ENCODE measurements around the gene SPAG16.
"Not testable (repeated sequence)": the region's sequence is repeated elsewhere in the genome, so short reads cannot be mapped to it uniquely, and the experiment has no call there.

SPAG16 gene

GRCh38 chr2:213991453-213992108, 707.3 kb downstream of the SPAG16 start:
- H3K9ac ChIP-seq (ENCODE audit: low read length in 5 of 5), result no peak overlapping the region
- H3K4me1 ChIP-seq (ENCODE audit: control insufficient read depth in 5 of 5, insufficient read depth in 5 of 5, low read length in 5 of 5), result no peaks in the 10 kb centered on the region
- no peak overlapping the region for H3K27ac ChIP-seq (ENCODE audit: low read depth, low read length)
- no peaks in the 10 kb centered on the region for H3K27me3 ChIP-seq (ENCODE audit: control insufficient read depth in 5 of 5, insufficient read depth in 4 of 5, low read length in 5 of 5)
- H3K9me3 ChIP-seq (ENCODE audit: control insufficient read depth in 5 of 5, low read length in 5 of 5), result no peaks in the 10 kb centered on the region
- H3K36me3 ChIP-seq (ENCODE audit: control insufficient read depth in 5 of 5, insufficient read depth in 5 of 5, low read length in 5 of 5), result no peaks in the 10 kb centered on the region
- H3K4me3 ChIP-seq (ENCODE audit: low read depth in 1 of 5, low read length in 5 of 5), result no peak overlapping the region

DNA sequence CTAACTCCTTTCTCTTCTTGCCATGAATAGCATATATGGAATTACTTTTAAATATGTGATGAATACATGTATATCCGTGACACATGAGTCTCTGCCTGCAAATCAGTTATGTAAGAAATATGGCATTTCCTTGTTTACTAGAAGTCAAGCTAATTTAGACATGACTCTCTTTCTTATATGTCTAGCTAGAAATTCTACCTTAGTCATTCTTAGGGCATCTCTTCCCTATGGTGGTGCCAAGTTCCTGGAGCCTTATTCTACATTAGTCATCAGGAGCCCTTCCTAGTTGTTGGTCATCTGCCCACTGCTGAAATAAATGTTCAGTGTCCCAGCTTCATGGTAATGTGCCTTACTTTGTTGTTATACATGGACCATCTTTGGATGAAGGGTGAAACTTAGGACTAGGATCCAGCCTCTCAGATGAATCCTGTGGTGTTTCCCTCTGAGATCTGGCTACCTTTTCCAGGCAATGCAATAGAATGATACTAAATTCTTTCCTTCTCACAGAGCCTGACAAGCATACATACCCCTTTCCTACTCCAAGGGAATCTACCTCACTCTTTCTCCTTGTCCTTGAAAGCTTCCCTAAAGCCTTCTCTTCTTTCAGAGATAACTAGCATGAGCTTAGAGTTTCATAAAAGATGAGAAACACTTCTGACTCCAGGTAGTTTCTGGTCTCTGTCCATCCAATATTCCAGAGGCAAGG, 711.3 kb downstream of the SPAG16 start:
- Histone ChIP-seq H3K27ac (ENCODE audit: low read depth, low read length) (no peak overlapping the region), H3K9me3 (ENCODE audit: control insufficient read depth in 5 of 5, low read length in 5 of 5) (peaks cover 0 to 3% (median 0%) of the 10 kb centered on the region in 5 donors), H3K4me1 (ENCODE audit: control insufficient read depth in 5 of 5, insufficient read depth in 5 of 5, low read length in 5 of 5) (no peaks in the 10 kb centered on the region), H3K4me3 (ENCODE audit: low read depth in 1 of 5, low read length in 5 of 5) (no peak overlapping the region), H3K36me3 (ENCODE audit: control insufficient read depth in 5 of 5, insufficient read depth in 5 of 5, low read length in 5 of 5) (no peaks in the 10 kb centered on the region), H3K9ac (ENCODE audit: low read length in 5 of 5) (no peak overlapping the region), H3K27me3 (ENCODE audit: control insufficient read depth in 5 of 5, insufficient read depth in 4 of 5, low read length in 5 of 5) (no peaks in the 10 kb centered on the region)

GRCh38 chr2:213998976-213999375, 714.7 kb downstream of the SPAG16 start:
- H3K27me3 ChIP-seq (ENCODE audit: control insufficient read depth in 5 of 5, insufficient read depth in 4 of 5, low read length in 5 of 5); H3K4me1 ChIP-seq (ENCODE audit: control insufficient read depth in 5 of 5, insufficient read depth in 5 of 5, low read length in 5 of 5); H3K27ac ChIP-seq (ENCODE audit: low read depth, low read length); H3K9ac ChIP-seq (ENCODE audit: low read length in 5 of 5); H3K36me3 ChIP-seq (ENCODE audit: control insufficient read depth in 5 of 5, insufficient read depth in 5 of 5, low read length in 5 of 5); H3K9me3 ChIP-seq (ENCODE audit: control insufficient read depth in 5 of 5, low read length in 5 of 5); H3K4me3 ChIP-seq (ENCODE audit: low read depth in 1 of 5, low read length in 5 of 5): not testable (repeated sequence)

GRCh38 chr2:214004463-214004862, 720.2 kb downstream of the SPAG16 start:
- Histone ChIP-seq H3K27me3 (ENCODE audit: control insufficient read depth in 5 of 5, insufficient read depth in 4 of 5, low read length in 5 of 5) (no peaks in the 10 kb centered on the region), H3K9ac (ENCODE audit: low read length in 5 of 5) (no peak overlapping the region), H3K4me3 (ENCODE audit: low read depth in 1 of 5, low read length in 5 of 5) (no peak overlapping the region), H3K4me1 (ENCODE audit: control insufficient read depth in 5 of 5, insufficient read depth in 5 of 5, low read length in 5 of 5) (no peaks in the 10 kb centered on the region), H3K36me3 (ENCODE audit: control insufficient read depth in 5 of 5, insufficient read depth in 5 of 5, low read length in 5 of 5) (no peaks in the 10 kb centered on the region), H3K9me3 (ENCODE audit: control insufficient read depth in 5 of 5, low read length in 5 of 5) (peaks cover 0 to 7% (median 0%) of the 10 kb centered on the region in 5 donors), H3K27ac (ENCODE audit: low read depth, low read length) (no peak overlapping the region)

DNA sequence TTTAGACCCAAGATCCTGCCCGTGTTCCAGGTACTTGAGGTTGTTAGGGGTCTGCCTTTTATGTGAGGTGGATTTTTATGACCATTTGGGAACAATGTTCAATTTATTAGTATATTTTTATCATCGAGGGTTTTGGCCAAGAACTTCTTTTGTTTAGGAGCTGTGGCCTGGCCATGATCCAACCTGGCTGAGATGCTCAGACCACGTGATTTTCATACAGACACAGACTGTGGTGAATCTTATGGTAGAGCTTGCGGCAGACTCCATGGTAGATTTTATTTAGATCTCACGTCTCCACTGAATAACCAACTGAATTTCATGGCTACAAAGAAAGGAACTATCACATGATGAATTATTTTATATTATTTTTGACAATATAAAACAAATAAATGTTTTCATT, 721.1 kb downstream of the SPAG16 start:
- no peaks in the 10 kb centered on the region for H3K4me1 ChIP-seq (ENCODE audit: control insufficient read depth in 5 of 5, insufficient read depth in 5 of 5, low read length in 5 of 5)
- no peak overlapping the region for H3K9ac ChIP-seq (ENCODE audit: low read length in 5 of 5)
- H3K4me3 ChIP-seq (ENCODE audit: low read depth in 1 of 5, low read length in 5 of 5), result no peak overlapping the region
- H3K27ac ChIP-seq (ENCODE audit: low read depth, low read length), result no peak overlapping the region
- no peaks in the 10 kb centered on the region for H3K36me3 ChIP-seq (ENCODE audit: control insufficient read depth in 5 of 5, insufficient read depth in 5 of 5, low read length in 5 of 5)
- H3K27me3 ChIP-seq (ENCODE audit: control insufficient read depth in 5 of 5, insufficient read depth in 4 of 5, low read length in 5 of 5), result no peaks in the 10 kb centered on the region
- peaks cover 0 to 5% (median 0%) of the 10 kb centered on the region in 5 donors for H3K9me3 ChIP-seq (ENCODE audit: control insufficient read depth in 5 of 5, low read length in 5 of 5)

- Histone ChIP-seq H3K4me3 (ENCODE audit: low read depth in 1 of 5, low read length in 5 of 5) (no peak overlapping the region), H3K9me3 (ENCODE audit: control insufficient read depth in 5 of 5, low read length in 5 of 5) (peaks cover 0 to 5% (median 0%) of the 10 kb centered on the region in 5 donors), H3K27me3 (ENCODE audit: control insufficient read depth in 5 of 5, insufficient read depth in 4 of 5, low read length in 5 of 5) (no peaks in the 10 kb centered on the region), H3K9ac (ENCODE audit: low read length in 5 of 5) (no peak overlapping the region), H3K4me1 (ENCODE audit: control insufficient read depth in 5 of 5, insufficient read depth in 5 of 5, low read length in 5 of 5) (no peaks in the 10 kb centered on the region), H3K36me3 (ENCODE audit: control insufficient read depth in 5 of 5, insufficient read depth in 5 of 5, low read length in 5 of 5) (no peaks in the 10 kb centered on the region), H3K27ac (ENCODE audit: low read depth, low read length) (no peak overlapping the region)
Observed at GRCh38 chr2:214006601-214007000, 722.3 kb downstream of the SPAG16 start.

DNA sequence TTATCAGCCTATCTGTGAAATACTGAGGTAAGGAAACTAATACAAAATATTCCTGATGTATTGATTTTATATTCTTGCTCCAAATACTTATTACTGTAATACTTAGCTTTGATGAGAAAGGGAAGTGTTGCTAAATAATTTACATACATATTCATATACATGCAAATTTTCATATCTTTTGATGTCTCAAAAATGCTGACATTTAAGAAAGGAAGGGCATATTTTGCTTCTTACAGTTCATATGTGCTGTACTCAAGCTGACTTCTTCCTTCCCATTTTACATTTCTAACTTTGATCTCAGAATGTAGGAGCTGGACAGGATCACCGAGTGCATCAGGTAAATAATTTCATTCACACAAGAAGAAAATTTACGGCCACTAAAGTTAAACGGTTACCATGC, 727.4 kb downstream of the SPAG16 start:
- no peak overlapping the region for H3K4me3 ChIP-seq (ENCODE audit: low read depth in 1 of 5, low read length in 5 of 5)
- no peaks in the 10 kb centered on the region for H3K27me3 ChIP-seq (ENCODE audit: control insufficient read depth in 5 of 5, insufficient read depth in 4 of 5, low read length in 5 of 5)
- no peak overlapping the region for H3K27ac ChIP-seq (ENCODE audit: low read depth, low read length)
- no peaks in the 10 kb centered on the region for H3K4me1 ChIP-seq (ENCODE audit: control insufficient read depth in 5 of 5, insufficient read depth in 5 of 5, low read length in 5 of 5)
- H3K36me3 ChIP-seq (ENCODE audit: control insufficient read depth in 5 of 5, insufficient read depth in 5 of 5, low read length in 5 of 5), result no peaks in the 10 kb centered on the region
- peaks cover 0 to 5% (median 0%) of the 10 kb centered on the region in 5 donors for H3K9me3 ChIP-seq (ENCODE audit: control insufficient read depth in 5 of 5, low read length in 5 of 5)
- H3K9ac ChIP-seq (ENCODE audit: low read length in 5 of 5), result no peak overlapping the region

- H3K27me3 ChIP-seq (ENCODE audit: control insufficient read depth in 5 of 5, insufficient read depth in 4 of 5, low read length in 5 of 5), result no peaks in the 10 kb centered on the region
- H3K27ac ChIP-seq (ENCODE audit: low read depth, low read length), result no peak overlapping the region
- H3K4me1 ChIP-seq (ENCODE audit: control insufficient read depth in 5 of 5, insufficient read depth in 5 of 5, low read length in 5 of 5), result peaks cover 0 to 6% (median 4%) of the 10 kb centered on the region in 5 donors
- no peaks in the 10 kb centered on the region for H3K36me3 ChIP-seq (ENCODE audit: control insufficient read depth in 5 of 5, insufficient read depth in 5 of 5, low read length in 5 of 5)
- H3K4me3 ChIP-seq (ENCODE audit: low read depth in 1 of 5, low read length in 5 of 5), result no peak overlapping the region
- no peak overlapping the region for H3K9ac ChIP-seq (ENCODE audit: low read length in 5 of 5)
- H3K9me3 ChIP-seq (ENCODE audit: control insufficient read depth in 5 of 5, low read length in 5 of 5), result no peaks in the 10 kb centered on the region
Observed at GRCh38 chr2:214014551-214015220, 730.4 kb downstream of the SPAG16 start.

- Histone ChIP-seq H3K4me1 (ENCODE audit: control insufficient read depth in 5 of 5, insufficient read depth in 5 of 5, low read length in 5 of 5) (peaks cover 0 to 8% (median 4%) of the 10 kb centered on the region in 5 donors), H3K27me3 (ENCODE audit: control insufficient read depth in 5 of 5, insufficient read depth in 4 of 5, low read length in 5 of 5) (no peaks in the 10 kb centered on the region), H3K4me3 (ENCODE audit: low read depth in 1 of 5, low read length in 5 of 5) (no peak overlapping the region), H3K27ac (ENCODE audit: low read depth, low read length) (peak overlapping the region; percentile 44), H3K9me3 (ENCODE audit: control insufficient read depth in 5 of 5, low read length in 5 of 5) (no peaks in the 10 kb centered on the region), H3K36me3 (ENCODE audit: control insufficient read depth in 5 of 5, insufficient read depth in 5 of 5, low read length in 5 of 5) (no peaks in the 10 kb centered on the region), H3K9ac (ENCODE audit: low read length in 5 of 5) (no peak overlapping the region)
Observed at GRCh38 chr2:214019229-214019972, 735.1 kb downstream of the SPAG16 start.

- peaks cover 0 to 8% (median 4%) of the 10 kb centered on the region in 5 donors for H3K4me1 ChIP-seq (ENCODE audit: control insufficient read depth in 5 of 5, insufficient read depth in 5 of 5, low read length in 5 of 5)
- H3K9ac ChIP-seq (ENCODE audit: low read length in 5 of 5), result no peak overlapping the region
- no peaks in the 10 kb centered on the region for H3K9me3 ChIP-seq (ENCODE audit: control insufficient read depth in 5 of 5, low read length in 5 of 5)
- H3K4me3 ChIP-seq (ENCODE audit: low read depth in 1 of 5, low read length in 5 of 5), result no peak overlapping the region
- H3K36me3 ChIP-seq (ENCODE audit: control insufficient read depth in 5 of 5, insufficient read depth in 5 of 5, low read length in 5 of 5), result no peaks in the 10 kb centered on the region
- no peaks in the 10 kb centered on the region for H3K27me3 ChIP-seq (ENCODE audit: control insufficient read depth in 5 of 5, insufficient read depth in 4 of 5, low read length in 5 of 5)
- H3K27ac ChIP-seq (ENCODE audit: low read depth, low read length), result no peak overlapping the region
Observed at GRCh38 chr2:214019973-214020345, 735.7 kb downstream of the SPAG16 start.
